ENCODE data around the gene ZEB2.

The ZEB2 gene

GRCh38 chr2:144470816-144471215 lies 49.1 kb downstream of the ZEB2 start:
- H3K4me3 ChIP-seq (ENCODE audit: low read depth, low read length, poor library complexity, severe bottlenecking) = peak overlapping the region; percentile 53
- TF ChIP-seq EZH2 (IDR thresholded peaks at IDR 0.05; ENCODE audit: borderline replicate concordance, low read length) (no peak), CTCF (IDR thresholded peaks at IDR 0.05; ENCODE audit: low read length) (no peak)
- H4K20me1 ChIP-seq (ENCODE audit: insufficient read depth, low read length) = no peaks in the 10 kb centered on the region
- H3K4me2 ChIP-seq (ENCODE audit: low read length) = peak overlapping the region; percentile 76
- H3F3A ChIP-seq (ENCODE audit: insufficient read depth, low read length) = no peaks in the 10 kb centered on the region
- peaks cover 10% of the 10 kb centered on the region; the same call in 1 of the 2 replicates for H3K79me2 ChIP-seq (ENCODE audit: insufficient read depth, low read length)
- 0 out of 2 replicates have a peak, but pooled peaks cover 4% of the 10 kb centered on the region for H3K36me3 ChIP-seq (ENCODE audit: insufficient read depth, low read length)
- no peaks in the 10 kb centered on the region for H3K9me3 ChIP-seq (ENCODE audit: low read length)
- no peak overlapping the region for H2AFZ ChIP-seq (ENCODE audit: low read length)
- H3K27ac ChIP-seq (ENCODE audit: low read depth, low read length, poor library complexity, severe bottlenecking) = peak overlapping the region; percentile 87
- H3K27me3 ChIP-seq (ENCODE audit: insufficient read depth, low read length) = no peaks in the 10 kb centered on the region
- H3K4me1 ChIP-seq (ENCODE audit: insufficient read depth, low read length, severe bottlenecking) = peaks cover 58% of the 10 kb centered on the region
- H3K9me2 ChIP-seq (ENCODE audit: low read depth, low read length) = no peaks in the 10 kb centered on the region
- peak overlapping the region; percentile 63 for H3K9ac ChIP-seq (ENCODE audit: low read length)

- Histone ChIP-seq H3K27me3 (ENCODE audit: insufficient read depth, low read length) (no peaks in the 10 kb centered on the region), H3K27ac (ENCODE audit: low read depth, low read length, poor library complexity, severe bottlenecking) (peak overlapping the region; percentile 87), H3K9me2 (ENCODE audit: low read depth, low read length) (no peaks in the 10 kb centered on the region), H3K36me3 (ENCODE audit: insufficient read depth, low read length) (0 out of 2 replicates have a peak, but pooled peaks cover 4% of the 10 kb centered on the region), H3K4me2 (ENCODE audit: low read length) (peak overlapping the region; percentile 76), H3F3A (ENCODE audit: insufficient read depth, low read length) (no peaks in the 10 kb centered on the region), H3K79me2 (ENCODE audit: insufficient read depth, low read length) (peaks cover 10% of the 10 kb centered on the region; the same call in 1 of the 2 replicates), H3K4me1 (ENCODE audit: insufficient read depth, low read length, severe bottlenecking) (peaks cover 53% of the 10 kb centered on the region), H4K20me1 (ENCODE audit: insufficient read depth, low read length) (no peaks in the 10 kb centered on the region), H3K9me3 (ENCODE audit: low read length) (no peaks in the 10 kb centered on the region), H3K9ac (ENCODE audit: low read length) (peak overlapping the region; percentile 63), H2AFZ (ENCODE audit: low read length) (no peak overlapping the region), H3K4me3 (ENCODE audit: low read depth, low read length, poor library complexity, severe bottlenecking) (peak overlapping the region; percentile 53)
- TF ChIP-seq EZH2 (IDR thresholded peaks at IDR 0.05; ENCODE audit: borderline replicate concordance, low read length) (no peak), CTCF (IDR thresholded peaks at IDR 0.05; ENCODE audit: low read length) (no peak)
Observed at GRCh38 chr2:144470334-144470733, 49.6 kb downstream of the ZEB2 start.

- H4K20me1 ChIP-seq (ENCODE audit: insufficient read depth, low read length) = no peaks in the 10 kb centered on the region
- no peaks in the 10 kb centered on the region for H3K9me3 ChIP-seq (ENCODE audit: low read length)
- H2AFZ ChIP-seq (ENCODE audit: low read length) = no peak overlapping the region
- no peaks in the 10 kb centered on the region for H3F3A ChIP-seq (ENCODE audit: insufficient read depth, low read length)
- H3K4me3 ChIP-seq (ENCODE audit: low read depth, low read length, poor library complexity, severe bottlenecking) = no peak overlapping the region
- 0 out of 2 replicates have a peak, but pooled peaks cover 8% of the 10 kb centered on the region for H3K36me3 ChIP-seq (ENCODE audit: insufficient read depth, low read length)
- H3K4me2 ChIP-seq (ENCODE audit: low read length) = peak overlapping the region; percentile 76; the same call in 1 of the 2 replicates
- peak overlapping the region; percentile 87 for H3K27ac ChIP-seq (ENCODE audit: low read depth, low read length, poor library complexity, severe bottlenecking)
- H3K79me2 ChIP-seq (ENCODE audit: insufficient read depth, low read length) = peaks cover 10% of the 10 kb centered on the region; the same call in 1 of the 2 replicates
- H3K4me1 ChIP-seq (ENCODE audit: insufficient read depth, low read length, severe bottlenecking) = peaks cover 48% of the 10 kb centered on the region
- peak overlapping the region; percentile 63 for H3K9ac ChIP-seq (ENCODE audit: low read length)
- no peaks in the 10 kb centered on the region for H3K9me2 ChIP-seq (ENCODE audit: low read depth, low read length)
- no peaks in the 10 kb centered on the region for H3K27me3 ChIP-seq (ENCODE audit: insufficient read depth, low read length)
- TF ChIP-seq EZH2 (IDR thresholded peaks at IDR 0.05; ENCODE audit: borderline replicate concordance, low read length) = no peak
- no peak for TF ChIP-seq CTCF (IDR thresholded peaks at IDR 0.05; ENCODE audit: low read length)
Observed at GRCh38 chr2:144469798-144470197, 50.1 kb downstream of the ZEB2 start.
